Fibroblast of pulmonary artery (primary cell): Measurements from ENCODE around the gene UBE2D3.
A peak's percentile ranks its signal among the peaks of the same experiment; 100 is the strongest.

ENCODE experiments used
- DNase-seq: peaks from one replicate; pipeline ENCODE4 v3.0.0-alpha.2; 2010; ENCODE audit warnings: low read depth
- H3K4me3 ChIP-seq: replicated peaks from 2 replicates; pipeline ENCODE4 v1.5.1; 2011; ENCODE audit warnings: low read depth, mild to moderate bottlenecking, control low read depth, low read length, moderate library complexity
- CTCF ChIP-seq: IDR thresholded peaks from 2 replicates; pipeline ENCODE4 v1.5.1; 2011; ENCODE audit warnings: mild to moderate bottlenecking, control low read depth, low read length, inconsistent platforms; ENCODE audit errors: missing control alignments

UBE2D3 gene

DNA sequence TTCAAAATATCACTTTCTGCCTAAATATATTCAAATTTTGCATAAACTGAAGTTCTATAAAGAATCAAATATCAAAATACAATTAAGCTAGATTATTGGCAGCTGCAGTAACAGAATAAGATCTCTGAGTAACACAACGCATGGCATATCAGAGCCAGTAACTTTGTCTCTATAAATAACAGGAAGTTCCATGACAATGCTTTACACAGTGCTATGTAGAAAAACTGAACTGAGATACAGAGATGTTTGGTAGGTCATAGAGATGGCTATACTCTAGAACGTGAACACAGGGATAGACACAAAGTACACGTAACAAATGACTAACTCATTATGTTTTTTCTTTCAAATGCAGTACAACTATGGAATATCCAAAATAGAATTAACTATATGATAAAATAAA is 18.2 kb downstream of the UBE2D3 start:
- no peak overlapping the region for H3K4me3 ChIP-seq
- peak; percentile 29 for DNase-seq
- no peak for TF ChIP-seq CTCF

- no peak for TF ChIP-seq CTCF
- no peak for DNase-seq
- H3K4me3 ChIP-seq = no peak overlapping the region
Measured at GRCh38 chr4:102808009-102808408, 19.3 kb downstream of the UBE2D3 start.

DNA sequence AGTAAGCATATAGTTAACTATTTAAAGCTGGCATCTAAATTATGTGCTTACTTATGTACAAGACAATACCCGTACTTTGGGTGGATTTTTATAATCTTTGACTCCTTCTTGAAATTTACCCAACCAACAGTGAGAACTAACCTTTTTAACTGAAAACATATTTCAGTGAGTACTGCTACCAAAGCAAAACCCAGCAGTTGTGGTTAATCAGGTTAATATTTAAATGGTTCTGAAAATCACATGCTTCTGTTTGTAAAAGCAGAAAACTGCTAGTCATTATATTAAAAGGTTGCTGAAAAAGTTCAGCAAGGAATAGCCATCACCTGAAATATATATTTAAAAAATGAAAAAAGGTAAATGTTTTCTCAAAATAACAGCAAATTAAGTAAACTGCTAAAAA is 20.0 kb downstream of the UBE2D3 start:
- H3K4me3 ChIP-seq = no peak overlapping the region
- TF ChIP-seq CTCF = no peak
- no peak for DNase-seq

GRCh38 chr4:102799816-102800215 is 27.5 kb downstream of the UBE2D3 start:
- no peak for TF ChIP-seq CTCF
- no peak overlapping the region for H3K4me3 ChIP-seq
- DNase-seq = peak; percentile 27

GRCh38 chr4:102794999-102795398 is 32.4 kb downstream of the UBE2D3 start:
- no peak overlapping the region for H3K4me3 ChIP-seq
- no peak for TF ChIP-seq CTCF
- no peak for DNase-seq

- DNase-seq = no peak
- no peak for TF ChIP-seq CTCF
- no peak overlapping the region for H3K4me3 ChIP-seq
Measured at GRCh38 chr4:102792361-102792936, 34.9 kb downstream of the UBE2D3 start.

GRCh38 chr4:102791318-102791835 is 36.0 kb downstream of the UBE2D3 start:
- no peak for DNase-seq
- TF ChIP-seq CTCF = no peak
- H3K4me3 ChIP-seq = no peak overlapping the region
